Peyer's patch (tissue), 4 donors: ENCODE results near the gene CORO6. TPM values are rescaled to one million over a fixed set of nuclear protein-coding genes. Genes with fewer than 3 reads are reported as not detected.
A peak's percentile ranks its signal among the peaks of the same experiment; 100 is the strongest.

ENCODE experiments used
- DNase-seq, 3 donors: peaks; one replicate each; pipeline ENCODE4 v3.0.0-alpha.2; 2017 to 2019
- H3K27ac ChIP-seq, 4 donors: fragments of 200-600 bp; sonication (generic); one replicate each; pipeline ENCODE4 v1.5.1; 2016 to 2019
- H3K27me3 ChIP-seq, 2 donors: fragments of 200-600 bp; sonication (generic); one replicate each; pipeline ENCODE4 v1.5.1; 2019
- H3K36me3 ChIP-seq, 3 donors: fragments of 200-600 bp; sonication (generic); one replicate each; pipeline ENCODE4 v1.5.1; 2016 to 2019
- H3K4me1 ChIP-seq, 4 donors: fragments of 200-600 bp; sonication (generic); one replicate each; pipeline ENCODE4 v1.5.1; 2016 to 2019
- H3K4me3 ChIP-seq, 4 donors: fragments of 200-600 bp; sonication (generic); 1 replicate in 3 of 4; 2 replicates in 1 of 4; pipeline ENCODE4 v1.5.1; 2016 to 2019; ENCODE audit warnings: mild to moderate bottlenecking in 1 of 4
- H3K9me3 ChIP-seq, 4 donors: fragments of 200-600 bp; sonication (generic); one replicate each; pipeline ENCODE4 v1.5.1; 2016 to 2019; ENCODE audit warnings: mild to moderate bottlenecking in 1 of 4
- CTCF ChIP-seq, 6 experiments: fragments of 450-650 bp in 4 of 6; fragments of 200-600 bp in 2 of 6; sonication (generic) in 1 of 6; IDR thresholded peaks; one replicate each; pipeline ENCODE4 v1.5.1; 2017 to 2019; ENCODE audit warnings: antibody characterized with exemption in 6 of 6, mild to moderate bottlenecking in 3 of 6, moderate library complexity in 1 of 6
- POLR2A ChIP-seq, 2 donors: fragments of 450-650 bp; IDR thresholded peaks; one replicate each; pipeline ENCODE4 v1.5.1; 2017; ENCODE audit warnings: antibody characterized with exemption in 2 of 2, mild to moderate bottlenecking in 2 of 2, moderate library complexity in 2 of 2
- total RNA-seq, 4 donors: library from RNA; depleted of rRNA; stranded (reverse); fragments of >200 nt; gene quantifications; one replicate each; pipeline ENCODE4 v1.1.0, GENCODE V29; 2016

CORO6 gene
- total RNA-seq, 4 donors from 2014 or later, result 4.0 to 28.9 (median 19.9) TPM

GRCh38 chr17:29595107-29595942, 27.4 kb downstream of the CORO6 start:
- no peaks in the 10 kb centered on the region for H3K27me3 ChIP-seq
- H3K9me3 ChIP-seq, result no peaks in the 10 kb centered on the region
- DNase-seq, result no peak
- no peak overlapping the region for H3K4me3 ChIP-seq
- TF ChIP-seq POLR2A (IDR thresholded peaks at IDR 0.05), result no peak
- no peak for TF ChIP-seq CTCF (IDR thresholded peaks at IDR 0.05)
- peaks cover 2 to 35% (median 27%) of the 10 kb centered on the region in 4 donors for H3K4me1 ChIP-seq
- no peak overlapping the region for H3K27ac ChIP-seq
- no peaks in the 10 kb centered on the region for H3K36me3 ChIP-seq

GRCh38 chr17:29594519-29595090, 28.1 kb downstream of the CORO6 start:
- peak in 1 of 3 donors; percentile 44 for DNase-seq
- H3K27me3 ChIP-seq, result no peaks in the 10 kb centered on the region
- H3K9me3 ChIP-seq, result no peaks in the 10 kb centered on the region
- H3K4me3 ChIP-seq, result no peak overlapping the region
- H3K4me1 ChIP-seq, result peaks cover 9 to 42% (median 32%) of the 10 kb centered on the region in 4 donors
- H3K36me3 ChIP-seq, result no peaks in the 10 kb centered on the region
- no peak for TF ChIP-seq CTCF (IDR thresholded peaks at IDR 0.05)
- TF ChIP-seq POLR2A (IDR thresholded peaks at IDR 0.05), result no peak
- H3K27ac ChIP-seq, result no peak overlapping the region

DNA sequence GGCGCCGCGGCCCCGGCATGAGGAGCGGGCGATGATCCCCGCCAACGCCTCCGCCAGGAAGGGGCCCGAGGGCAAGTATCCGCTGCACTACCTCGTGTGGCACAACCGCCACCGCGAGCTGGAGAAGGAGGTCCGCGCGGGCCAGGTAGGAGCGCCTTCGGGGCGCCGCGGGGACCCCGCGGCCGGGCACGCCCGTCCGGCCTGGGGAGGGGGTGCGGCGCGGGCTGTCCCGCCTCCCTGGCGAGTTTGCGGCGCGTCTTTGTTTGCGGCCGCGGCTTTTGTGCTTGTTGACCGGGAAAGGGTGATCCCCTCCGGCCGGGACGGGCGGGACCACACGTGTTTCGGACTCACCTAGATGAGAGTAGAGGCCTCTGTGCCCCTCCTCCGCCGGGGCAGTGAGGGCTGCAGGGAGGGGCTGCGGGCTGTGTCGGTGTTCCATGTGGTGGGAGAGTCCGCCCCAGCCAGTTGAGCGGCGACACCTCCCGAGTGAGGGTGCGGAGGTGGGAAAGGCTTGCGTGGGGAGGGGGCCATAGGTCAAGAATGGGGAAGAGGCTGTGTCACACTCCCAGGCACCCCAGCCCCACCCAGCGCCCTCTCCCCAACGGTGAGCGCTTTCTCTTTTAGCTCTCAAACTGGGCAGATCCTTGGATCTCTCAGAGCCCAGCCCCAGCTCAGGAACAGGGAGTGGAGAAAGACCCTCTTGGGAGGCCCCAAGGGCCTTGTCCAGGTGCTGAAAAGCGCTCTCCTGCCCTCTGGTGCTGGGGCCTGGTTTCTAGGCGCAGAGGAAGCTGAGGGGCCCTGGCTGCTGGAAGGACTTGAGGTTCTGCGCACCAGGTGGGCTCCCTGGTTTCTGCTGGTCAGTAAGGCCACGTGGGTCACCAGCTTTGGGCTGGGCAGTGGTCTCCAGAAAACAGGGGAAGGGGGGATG, 28.9 kb downstream of the CORO6 start:
- peak in 1 of 3 donors; percentile 47 for DNase-seq

GRCh38 chr17:29592850-29593551, 29.7 kb downstream of the CORO6 start, which contains the start of gene ANKRD13B:
Gene ANKRD13B (plus strand): TSS chr17:29593132. CDS start chr17:29593622, 490 bp downstream.
- no peaks in the 10 kb centered on the region for H3K36me3 ChIP-seq
- H3K4me3 ChIP-seq, result peak within 1 kb of the TSS; percentile 51 to 83 (median 77)
- no peaks in the 10 kb centered on the region for H3K27me3 ChIP-seq
- peak in 2 of 3 donors; percentile 64 to 73 for DNase-seq
- no peak for TF ChIP-seq CTCF (IDR thresholded peaks at IDR 0.05)
- no peak for TF ChIP-seq POLR2A (IDR thresholded peaks at IDR 0.05)
- H3K9me3 ChIP-seq, result no peaks in the 10 kb centered on the region
- H3K27ac ChIP-seq, result peak within 1 kb of the TSS; percentile 29 to 90 (median 83)
- H3K4me1 ChIP-seq, result peaks cover 9 to 49% (median 37%) of the 10 kb centered on the region in 4 donors

More for the DNA sequence above, 28.9 kb downstream of the CORO6 start:
- H3K4me3 ChIP-seq, result peak overlapping the region; percentile 47 to 83 (median 77)
- peak overlapping the region in 1 of 4 donors; percentile 49 for H3K27ac ChIP-seq
- H3K27me3 ChIP-seq, result no peaks in the 10 kb centered on the region
- TF ChIP-seq POLR2A (IDR thresholded peaks at IDR 0.05) (no peak), CTCF (IDR thresholded peaks at IDR 0.05) (peak in 2 of 6 experiments; percentile 17 to 19)
- no peaks in the 10 kb centered on the region for H3K9me3 ChIP-seq
- peaks cover 9 to 42% (median 32%) of the 10 kb centered on the region in 4 donors for H3K4me1 ChIP-seq
- H3K36me3 ChIP-seq, result no peaks in the 10 kb centered on the region
